A673 (cell line): ENCODE data around the gene MICAL2. TPM values are rescaled to one million over a fixed set of nuclear protein-coding genes. Genes with fewer than 3 reads are reported as not detected.
A peak's percentile ranks its signal among the peaks of the same experiment; 100 is the strongest.

Experiments
- BruUV-seq: library from RNA; stranded (reverse); fragments of 400-500 nt; replicated peaks from 2 replicates; lab custom pipeline; 2021; lab: Mats Ljungman, UMichigan
- CTCF ChIA-PET: fragments of 300-600 bp; sonication (Branson Sonifier 250); formaldehyde crosslinking; loops from one replicate; lab custom pipeline; 2022; ENCODE audit warnings: antibody characterized with exemption; lab: Charles Lee
- POLR2A ChIA-PET: fragments of 300-600 bp; sonication (Branson Sonifier 250); formaldehyde crosslinking; loops from one replicate; lab custom pipeline; 2022; ENCODE audit warnings: antibody characterized with exemption; ENCODE audit not compliant: low non-redundant PET; lab: Charles Lee
- DNase-seq: peaks from one replicate; pipeline ENCODE4 v3.0.0-alpha.2; 2015; ENCODE audit warnings: low spot score
- H3K27ac ChIP-seq: fragments of 200-600 bp; sonication (generic); 2 replicates; pipeline ENCODE4 v1.5.1; 2016; ENCODE audit warnings: mixed run types, low read depth, mild to moderate bottlenecking, mixed read lengths, antibody characterized with exemption, low read length; ENCODE audit not compliant: poor library complexity, severe bottlenecking
- H3K27me3 ChIP-seq: fragments of 200-600 bp; sonication (generic); replicated peaks from 2 replicates; pipeline ENCODE4 v1.6.1; 2017; ENCODE audit warnings: mixed run types, low read depth, mild to moderate bottlenecking, mixed read lengths, antibody characterized with exemption, low read length; ENCODE audit not compliant: insufficient read depth, poor library complexity
- H3K36me3 ChIP-seq: fragments of 200-600 bp; sonication (generic); 2 replicates; pipeline ENCODE4 v1.6.1; 2016; ENCODE audit warnings: mixed run types, mild to moderate bottlenecking, mixed read lengths, antibody characterized with exemption, low read length; ENCODE audit not compliant: insufficient read depth, poor library complexity, severe bottlenecking
- H3K4me1 ChIP-seq: fragments of 200-600 bp; sonication (generic); 2 replicates; pipeline ENCODE4 v1.6.1; 2017; ENCODE audit warnings: mixed run types, mild to moderate bottlenecking, mixed read lengths, antibody characterized with exemption, low read length; ENCODE audit not compliant: insufficient read depth, poor library complexity, severe bottlenecking
- H3K4me3 ChIP-seq: fragments of 200-600 bp; sonication (generic); 2 replicates; pipeline ENCODE4 v1.5.1; 2016; ENCODE audit warnings: low read depth, mixed run types, mild to moderate bottlenecking, mixed read lengths, low read length; ENCODE audit not compliant: poor library complexity, severe bottlenecking
- H3K9me3 ChIP-seq: fragments of 200-600 bp; sonication (generic); 2 replicates; pipeline ENCODE4 v1.6.1; 2016; ENCODE audit warnings: mixed run types, low read depth, mild to moderate bottlenecking, mixed read lengths, antibody characterized with exemption, low read length; ENCODE audit not compliant: poor library complexity, severe bottlenecking
- EZH2 ChIP-seq: fragments of 200-600 bp; sonication (generic); IDR thresholded peaks from 2 replicates; pipeline ENCODE4 v1.6.1; 2017; ENCODE audit warnings: borderline replicate concordance, low read depth, mild to moderate bottlenecking, mixed read lengths, antibody characterized with exemption, low read length; ENCODE audit not compliant: poor library complexity, severe bottlenecking
- intact Hi-C: fragments of 100-400 bp; cut with micrococcal nuclease; formaldehyde crosslinking; loops from one replicate; pipeline ENCODE4 v1.10.0; 2022; ENCODE audit not compliant: unreplicated experiment
- total RNA-seq: library from RNA; stranded (reverse); gene quantifications from 2 replicates; pipeline ENCODE4 v1.2.3, GENCODE V29; 2021
- TF ChIP-seq, protein P1 (sequence below): fragments of 300-800, 200-600 bp; sonication (generic); conservative IDR thresholded peaks from 2 replicates; pipeline ENCODE4 v1.5.1; 2017; ENCODE audit warnings: low read depth, mild to moderate bottlenecking, antibody characterized with exemption, low read length, moderate library complexity, mixed read lengths

MICAL2 gene
- total RNA-seq, 1 experiment from 2014 or later = 1.1 TPM

DNA sequence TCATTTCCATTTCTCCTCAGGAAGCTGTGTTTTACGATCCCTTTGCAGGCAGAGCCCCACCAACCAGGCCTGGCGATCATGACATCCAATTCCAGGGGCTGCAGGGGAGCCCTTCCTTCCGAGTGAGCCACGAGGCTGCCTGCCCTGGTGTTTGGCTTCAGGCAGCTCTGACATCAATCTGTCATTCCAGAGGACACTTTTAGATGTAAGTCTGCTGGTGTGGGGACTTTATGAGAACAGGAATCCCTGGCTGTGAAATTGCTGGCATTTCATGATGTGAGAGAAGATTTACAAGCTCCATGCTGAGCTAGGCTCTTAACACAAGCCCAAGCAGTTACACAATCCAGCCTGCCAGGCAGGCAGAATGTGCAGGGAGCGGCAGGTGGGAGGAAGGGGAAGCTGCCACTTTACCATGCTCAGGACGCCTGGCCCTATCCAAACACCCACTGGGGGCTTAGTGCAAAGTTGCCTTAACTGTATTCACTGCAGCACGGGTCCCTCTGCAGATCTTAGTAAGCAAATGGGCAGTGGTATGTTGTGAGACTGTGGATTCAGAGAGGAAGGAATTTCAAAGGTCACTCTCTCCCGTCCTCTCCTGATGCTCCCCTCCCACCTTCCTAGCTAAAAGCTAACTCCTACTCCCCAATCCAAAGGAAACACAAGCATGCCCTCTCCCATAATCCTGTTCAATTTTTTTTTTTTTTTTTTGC is 43.4 kb upstream of the MICAL2 start:
- Histone ChIP-seq H3K4me1 (peaks cover 26% of the 10 kb centered on the region), H3K9me3 (no peaks in the 10 kb centered on the region), H3K27ac (peak overlapping the region; percentile 55), H3K4me3 (no peak overlapping the region), H3K36me3 (no peaks in the 10 kb centered on the region), H3K27me3 (no peaks in the 10 kb centered on the region)
- ChIA-PET POLR2A (interaction anchor here (0.5 to 0.7 kb wide), 2 partner anchors 140 to 507 kb away, joined by 3 read pairs; no protein-coding TSS in a partner anchor), CTCF (interaction anchor here (0.6 to 0.9 kb wide), 4 partner anchors 19 to 218 kb away, joined by 3 to 4 read pairs (median 3); no protein-coding TSS in a partner anchor)
- TF ChIP-seq, protein P1, sequence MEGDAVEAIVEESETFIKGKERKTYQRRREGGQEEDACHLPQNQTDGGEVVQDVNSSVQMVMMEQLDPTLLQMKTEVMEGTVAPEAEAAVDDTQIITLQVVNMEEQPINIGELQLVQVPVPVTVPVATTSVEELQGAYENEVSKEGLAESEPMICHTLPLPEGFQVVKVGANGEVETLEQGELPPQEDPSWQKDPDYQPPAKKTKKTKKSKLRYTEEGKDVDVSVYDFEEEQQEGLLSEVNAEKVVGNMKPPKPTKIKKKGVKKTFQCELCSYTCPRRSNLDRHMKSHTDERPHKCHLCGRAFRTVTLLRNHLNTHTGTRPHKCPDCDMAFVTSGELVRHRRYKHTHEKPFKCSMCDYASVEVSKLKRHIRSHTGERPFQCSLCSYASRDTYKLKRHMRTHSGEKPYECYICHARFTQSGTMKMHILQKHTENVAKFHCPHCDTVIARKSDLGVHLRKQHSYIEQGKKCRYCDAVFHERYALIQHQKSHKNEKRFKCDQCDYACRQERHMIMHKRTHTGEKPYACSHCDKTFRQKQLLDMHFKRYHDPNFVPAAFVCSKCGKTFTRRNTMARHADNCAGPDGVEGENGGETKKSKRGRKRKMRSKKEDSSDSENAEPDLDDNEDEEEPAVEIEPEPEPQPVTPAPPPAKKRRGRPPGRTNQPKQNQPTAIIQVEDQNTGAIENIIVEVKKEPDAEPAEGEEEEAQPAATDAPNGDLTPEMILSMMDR = no peak
- no peak for TF ChIP-seq EZH2
- intact Hi-C loops = no loop called here
- peak; percentile 94 for DNase-seq
- BruUV-seq = no TSS peak

DNA sequence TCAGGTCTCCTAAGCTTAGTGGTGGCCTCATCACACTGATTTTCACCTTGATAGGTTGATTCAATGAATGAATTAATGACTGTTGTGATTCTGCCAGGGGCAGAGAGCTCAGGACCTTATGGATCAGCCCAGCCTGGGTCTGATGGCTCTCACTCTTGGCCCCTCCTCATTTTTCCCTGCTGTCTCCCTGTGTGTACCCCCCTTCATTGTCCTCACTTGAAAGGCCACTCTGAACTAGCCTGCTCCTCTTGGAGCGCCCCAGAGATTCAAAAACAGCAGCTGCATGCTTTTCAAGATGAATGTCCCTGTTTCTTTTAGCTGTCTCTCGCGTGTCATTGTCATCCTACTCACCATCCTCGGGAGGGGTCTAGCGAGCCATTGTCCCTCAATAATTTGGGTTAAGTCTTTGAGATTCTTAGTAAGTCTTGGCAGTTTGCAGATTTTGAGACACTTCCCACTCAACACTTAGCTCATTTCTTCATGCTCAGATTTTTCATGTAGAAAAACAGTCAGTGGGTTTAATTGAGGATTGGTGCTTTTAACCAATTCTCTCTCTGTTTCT is 42.5 kb upstream of the MICAL2 start:
- ChIA-PET POLR2A (interaction anchor here (0.7 kb wide), 1 partner anchor 506 kb away, joined by 3 read pairs; no protein-coding TSS in a partner anchor), CTCF (no interaction called here)
- Histone ChIP-seq H3K27ac (no peak overlapping the region), H3K36me3 (no peaks in the 10 kb centered on the region), H3K9me3 (no peaks in the 10 kb centered on the region), H3K4me1 (peaks cover 26% of the 10 kb centered on the region), H3K4me3 (no peak overlapping the region), H3K27me3 (no peaks in the 10 kb centered on the region)
- DNase-seq = no peak
- BruUV-seq = no TSS peak
- no peak for TF ChIP-seq EZH2
- TF ChIP-seq, protein P1 = no peak
- intact Hi-C loops = no loop called here

- no TSS peak for BruUV-seq
- Histone ChIP-seq H3K9me3 (no peaks in the 10 kb centered on the region), H3K27me3 (no peaks in the 10 kb centered on the region), H3K4me1 (peaks cover 26% of the 10 kb centered on the region), H3K36me3 (no peaks in the 10 kb centered on the region), H3K4me3 (no peak overlapping the region), H3K27ac (no peak overlapping the region)
- CTCF ChIA-PET = no interaction called here
- POLR2A ChIA-PET = no interaction called here
- intact Hi-C loops = no loop called here
- no peak for DNase-seq
- TF ChIP-seq, protein P1 = no peak
- no peak for TF ChIP-seq EZH2
These were observed 41.2 kb upstream of the MICAL2 start for GRCh38 chr11:12069066-12069676.
